GM04503 (cell line): Measurements from ENCODE around the gene EHMT2.
"Not testable (repeated sequence)": the region's sequence is repeated elsewhere in the genome, so short reads cannot be mapped to it uniquely, and the experiment has no call there.

Source experiments
- DNase-seq: peaks from one replicate; pipeline ENCODE4 v3.0.0-alpha.2; 2012; ENCODE audit warnings: low read depth

EHMT2 gene

GRCh38 chr6:31897612-31898382, at the start of gene EHMT2:
Gene EHMT2 (minus strand): TSS chr6:31897698. CDS start chr6:31897677, 21 bp downstream.
- peak; percentile 31 for DNase-seq

GRCh38 chr6:31947070-31947675, 49.7 kb upstream of the EHMT2 start:
- no peak for DNase-seq

- DNase-seq = no peak
Observed at GRCh38 chr6:31946370-31946885, 48.9 kb upstream of the EHMT2 start.

GRCh38 chr6:31945507-31946369, 48.2 kb upstream of the EHMT2 start, which contains the start of gene CFB:
Gene CFB (plus strand): TSS chr6:31946095. CDS start chr6:31946222, 127 bp downstream.
- DNase-seq = peak; percentile 65

- no peak for DNase-seq
Observed at GRCh38 chr6:31945154-31945506, 47.6 kb upstream of the EHMT2 start.

- no peak for DNase-seq
Observed at GRCh38 chr6:31943742-31944141, 46.2 kb upstream of the EHMT2 start.

- no peak for DNase-seq
Observed at GRCh38 chr6:31940256-31940664, 42.8 kb upstream of the EHMT2 start.

GRCh38 chr6:31935823-31936222, 38.3 kb upstream of the EHMT2 start:
- no peak for DNase-seq

- DNase-seq = no peak
Observed at GRCh38 chr6:31935021-31935420, 37.5 kb upstream of the EHMT2 start.

- no peak for DNase-seq
Observed at GRCh38 chr6:31933537-31933936, 36.0 kb upstream of the EHMT2 start.

GRCh38 chr6:31932137-31932536, 34.6 kb upstream of the EHMT2 start:
- DNase-seq = not testable (repeated sequence)

- DNase-seq = no peak
Observed at GRCh38 chr6:31930962-31931361, 33.5 kb upstream of the EHMT2 start.

GRCh38 chr6:31928672-31928939, 31.1 kb upstream of the EHMT2 start:
- DNase-seq = no peak

- DNase-seq = no peak
Observed at GRCh38 chr6:31927863-31928671, 30.6 kb upstream of the EHMT2 start.

GRCh38 chr6:31927242-31927862, 29.9 kb upstream of the EHMT2 start, which contains the start of gene C2:
Gene C2 (plus strand): TSS chr6:31927717. CDS start chr6:31927753, 36 bp downstream.
- DNase-seq = no peak

GRCh38 chr6:31922942-31923341, 25.4 kb upstream of the EHMT2 start:
- DNase-seq = no peak

GRCh38 chr6:31920811-31921210, 23.3 kb upstream of the EHMT2 start:
- DNase-seq = no peak

GRCh38 chr6:31919624-31920303, 22.3 kb upstream of the EHMT2 start:
- no peak for DNase-seq

- no peak for DNase-seq
Observed at GRCh38 chr6:31918069-31918720, 20.7 kb upstream of the EHMT2 start.

- DNase-seq = no peak
Observed at GRCh38 chr6:31915756-31916155, 18.3 kb upstream of the EHMT2 start.
